Kidney capillary endothelial cell (primary cell): ENCODE measurements around the gene METTL14.

Experiments used
- DNase-seq: peaks from one replicate; pipeline ENCODE4 v3.0.0-alpha.2; 2018; ENCODE audit warnings: low spot score

METTL14 gene

GRCh38 chr4:118759481-118759880 is 74.3 kb downstream of the METTL14 start:
- DNase-seq = no peak

DNA sequence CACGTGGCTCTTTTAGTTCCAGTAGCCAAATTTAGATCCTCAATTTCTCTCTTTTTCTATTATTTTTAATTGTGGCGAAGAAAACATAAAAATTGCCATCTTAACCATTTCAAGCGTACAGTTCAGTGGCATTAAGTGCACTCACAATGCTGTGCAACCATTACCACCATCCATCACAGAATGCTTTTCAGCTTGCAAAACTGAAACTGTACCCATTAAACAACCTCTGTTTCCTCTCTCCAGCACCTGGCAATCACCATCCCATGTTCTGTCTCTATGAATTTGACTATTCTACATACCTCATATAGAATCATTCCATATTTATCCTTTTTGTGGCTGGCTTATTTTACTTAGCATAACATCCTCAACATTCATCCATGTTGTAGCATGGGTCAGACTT is 74.9 kb downstream of the METTL14 start:
- DNase-seq = no peak

GRCh38 chr4:118760493-118760892 is 75.3 kb downstream of the METTL14 start:
- no peak for DNase-seq

DNA sequence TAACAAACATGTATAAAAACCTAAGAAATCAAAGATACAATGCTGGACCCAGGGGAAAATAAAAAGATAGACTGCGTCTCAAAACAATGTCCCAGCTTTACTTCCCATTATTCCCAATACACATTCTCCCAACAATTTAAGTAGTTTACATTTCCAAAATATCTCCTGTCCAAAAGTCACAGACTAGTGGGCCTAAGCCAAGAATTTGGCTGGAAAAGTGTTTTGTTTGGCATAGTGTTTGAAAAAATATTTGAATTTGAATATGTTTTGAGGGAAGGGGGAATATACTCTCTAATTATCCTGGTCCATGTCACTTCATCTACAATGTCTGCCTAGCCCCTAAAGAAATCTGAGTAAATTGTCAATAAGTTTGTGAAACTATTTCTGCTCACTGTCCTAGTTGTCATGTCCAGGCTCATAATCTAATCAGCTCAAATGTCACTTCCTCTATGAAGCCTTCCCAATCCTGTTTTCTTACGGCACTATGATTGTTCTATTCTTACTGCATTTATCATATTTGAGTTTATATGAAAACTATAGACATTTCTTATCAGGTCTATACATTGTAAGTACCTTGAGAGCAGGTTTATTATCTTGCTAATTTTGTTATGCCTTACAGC is 76.3 kb downstream of the METTL14 start:
- no peak for DNase-seq

GRCh38 chr4:118762155-118762554 is 77.0 kb downstream of the METTL14 start:
- no peak for DNase-seq

- no peak for DNase-seq
Measured at GRCh38 chr4:118762730-118763477, 77.7 kb downstream of the METTL14 start.
